B cell (primary cell): ENCODE measurements around the gene SMG9. TPM values are rescaled to one million over a fixed set of nuclear protein-coding genes. Genes with fewer than 3 reads are reported as not detected.

Source experiments
- polyA plus RNA-seq: library from polyadenylated mRNA; depleted of rRNA; stranded (reverse); fragments of >200 nt; gene quantifications from 2 replicates; pipeline ENCODE4 v1.2.3, GENCODE V29; 2012
- total RNA-seq, 2 donors: library from RNA; stranded (reverse); fragments of 120-200 nt in 1 of 2; gene quantifications; 1 replicate in 1 of 2; 2 replicates in 1 of 2; pipeline versions ENCODE4 v1.2.3 to v1.2.4, GENCODE V29; 2013 to 2022

The SMG9 gene
- total and polyA plus RNA-seq, 2 donors (not counting 1 experiment from before 2014, with no cell fraction given), result 33.9 to 87.5 TPM

Other genes with a start within 250 kb of the SMG9 start
- 16.0 and 22.3 TPM in 2 replicates for gene ETHE1, start 227.8 kb downstream of the SMG9 start, total RNA-seq
- gene ETHE1, start 227.8 kb downstream of the SMG9 start, polyA plus RNA-seq, result 22.1 and 39.4 TPM in 2 replicates
- gene ZNF575, start 221.8 kb downstream of the SMG9 start, total RNA-seq, result 4.0 and 5.2 TPM in 2 replicates
- gene ZNF575, start 221.8 kb downstream of the SMG9 start, polyA plus RNA-seq, result 0.87 and 2.3 TPM in 2 replicates
- 38.2 and 47.4 TPM in 2 replicates for gene XRCC1, start 179.4 kb downstream of the SMG9 start, total RNA-seq
- 24.7 and 34.6 TPM in 2 replicates for gene XRCC1, start 179.4 kb downstream of the SMG9 start, polyA plus RNA-seq
- gene PINLYP, start 179.2 kb downstream of the SMG9 start, total RNA-seq, result 0.97 and 2.9 TPM in 2 replicates
- gene PINLYP, start 179.2 kb downstream of the SMG9 start, polyA plus RNA-seq, result 1.9 and 2.0 TPM in 2 replicates
- gene IRGQ, start 158.8 kb downstream of the SMG9 start, total RNA-seq, result 20.3 and 20.5 TPM in 2 replicates
- gene IRGQ, start 158.8 kb downstream of the SMG9 start, polyA plus RNA-seq, result 22.6 and 89.6 TPM in 2 replicates
- 17.3 and 23.2 TPM in 2 replicates for gene ZNF576, start 158.4 kb downstream of the SMG9 start, total RNA-seq
- gene ZNF576, start 158.4 kb downstream of the SMG9 start, polyA plus RNA-seq, result 2.9 and 7.9 TPM in 2 replicates
- 0.63 and 0.64 TPM in 2 replicates for gene SRRM5, start 142.9 kb downstream of the SMG9 start, total RNA-seq
- 1.4 and 1.9 TPM in 2 replicates for gene SRRM5, start 142.9 kb downstream of the SMG9 start, polyA plus RNA-seq
- 19.7 and 24.6 TPM in 2 replicates for gene ZNF428, start 135.3 kb downstream of the SMG9 start, total RNA-seq
- gene ZNF428, start 135.3 kb downstream of the SMG9 start, polyA plus RNA-seq, result 16.9 and 17.3 TPM in 2 replicates
- 0.42 and 1.1 TPM in 2 replicates for gene CADM4, start 115.1 kb downstream of the SMG9 start, total RNA-seq
- 0.10 and 0.21 TPM in 2 replicates for gene CADM4, start 115.1 kb downstream of the SMG9 start, polyA plus RNA-seq
- gene PLAUR, start 84.8 kb downstream of the SMG9 start, total RNA-seq, result 0.99 and 1.0 TPM in 2 replicates
- 6.9 and 8.0 TPM in 2 replicates for gene PLAUR, start 84.8 kb downstream of the SMG9 start, polyA plus RNA-seq
- gene IRGC, start 38.9 kb downstream of the SMG9 start, total RNA-seq, result not detected in 2 replicates
- not detected in 2 replicates for gene IRGC, start 38.9 kb downstream of the SMG9 start, polyA plus RNA-seq
- gene KCNN4, start 26.0 kb upstream of the SMG9 start, total RNA-seq, result 107 and 119 TPM in 2 replicates
- gene KCNN4, start 26.0 kb upstream of the SMG9 start, polyA plus RNA-seq, result 112 and 267 TPM in 2 replicates
- gene LYPD5, start 47.5 kb upstream of the SMG9 start, total RNA-seq, result not detected in 2 replicates
- gene LYPD5, start 47.5 kb upstream of the SMG9 start, polyA plus RNA-seq, result 0.46 TPM in 1 of 2 replicates, not detected in the other
- gene ZNF283, start 72.4 kb upstream of the SMG9 start, total RNA-seq, result 20.8 and 23.3 TPM in 2 replicates
- gene ZNF283, start 72.4 kb upstream of the SMG9 start, polyA plus RNA-seq, result 2.1 and 4.2 TPM in 2 replicates
- gene ZNF404, start 129.0 kb upstream of the SMG9 start, total RNA-seq, result 5.5 and 6.6 TPM in 2 replicates
- gene ZNF404, start 129.0 kb upstream of the SMG9 start, polyA plus RNA-seq, result 3.1 and 4.5 TPM in 2 replicates
- gene ZNF45, start 180.3 kb upstream of the SMG9 start, total RNA-seq, result 30.1 and 31.7 TPM in 2 replicates
- 10.6 and 11.1 TPM in 2 replicates for gene ZNF45, start 180.3 kb upstream of the SMG9 start, polyA plus RNA-seq
- 5.0 and 7.0 TPM in 2 replicates for gene ZNF221, start 196.3 kb upstream of the SMG9 start, total RNA-seq
- gene ZNF221, start 196.3 kb upstream of the SMG9 start, polyA plus RNA-seq, result 0.63 and 2.1 TPM in 2 replicates
- 8.4 and 8.9 TPM in 2 replicates for gene ZNF155, start 229.2 kb upstream of the SMG9 start, total RNA-seq
- gene ZNF155, start 229.2 kb upstream of the SMG9 start, polyA plus RNA-seq, result 3.8 and 8.1 TPM in 2 replicates
- gene ZNF230, start 248.0 kb upstream of the SMG9 start, total RNA-seq, result 16.8 TPM in 2 replicates
- 3.6 and 3.7 TPM in 2 replicates for gene ZNF230, start 248.0 kb upstream of the SMG9 start, polyA plus RNA-seq